Right ventricle myocardium superior (tissue), 1 donor: ENCODE measurements around the gene LAMB4. TPM values are rescaled to one million over a fixed set of nuclear protein-coding genes. Genes with fewer than 3 reads are reported as not detected.
A peak's percentile ranks its signal among the peaks of the same experiment; 100 is the strongest.

Source experiments
- ATAC-seq: fragments of 200-7000 bp; cut with Tn5 transposase; one replicate; pipeline ENCODE4 v1.9.1; 2020; ENCODE audit warnings: mild to moderate bottlenecking; ENCODE audit not compliant: poor library complexity
- DNase-seq: peaks from one replicate; pipeline ENCODE4 v3.0.0-alpha.2; 2020
- intact Hi-C: fragments of 100-400 bp; cut with DNase I; formaldehyde crosslinking; loops from one replicate; pipeline ENCODE4 v1.11.2; 2022
- total RNA-seq: library from RNA; stranded (reverse); fragmentation: NEBNext Ultra II Directional; extraction: Animal tissue kit (Norgen Biotek cat#: 25700); gene quantifications from one replicate; pipeline ENCODE4 v1.2.1, GENCODE V29; 2021
- donor health status: DM: no; HTN: yes; CAD: no; lungs with severe emphysema.

LAMB4 gene
- total RNA-seq, 1 donor from 2014 or later = 0.30 TPM

GRCh38 chr7:108009873-108010272 is 120.3 kb downstream of the LAMB4 start:
- intact Hi-C loops = no loop called here
- ATAC-seq = no peak
- DNase-seq = no peak

- no peak for ATAC-seq
- intact Hi-C loops = no loop called here
- no peak for DNase-seq
These were observed 121.3 kb downstream of the LAMB4 start for GRCh38 chr7:108008827-108009226.

GRCh38 chr7:108008240-108008639 is 121.9 kb downstream of the LAMB4 start:
- intact Hi-C loops = no loop called here
- DNase-seq = no peak
- no peak for ATAC-seq

GRCh38 chr7:108007762-108008161 is 122.4 kb downstream of the LAMB4 start:
- ATAC-seq (no peak), DNase-seq (no peak)
- intact Hi-C loops = no loop called here

GRCh38 chr7:108007261-108007660 is 122.9 kb downstream of the LAMB4 start:
- DNase-seq (no peak), ATAC-seq (no peak)
- intact Hi-C loops = no loop called here

GRCh38 chr7:108004220-108005142 is 125.7 kb downstream of the LAMB4 start:
- ATAC-seq = peak; percentile 14
- DNase-seq = no peak
- intact Hi-C loops = no loop called here

- DNase-seq (no peak), ATAC-seq (no peak)
- intact Hi-C loops = no loop called here
These were observed 126.6 kb downstream of the LAMB4 start for GRCh38 chr7:108003599-108003935.

GRCh38 chr7:108002726-108003598 is 127.2 kb downstream of the LAMB4 start, which contains the start of gene LAMB1:
Gene LAMB1, minus strand, starts transcription at chr7:108003161. Its CDS starts 276 bp downstream, at chr7:108002885.
- ATAC-seq (peak; percentile 84), DNase-seq (peak; percentile 91)
- intact Hi-C loops = no loop called here

GRCh38 chr7:108001764-108002725 is 128.1 kb downstream of the LAMB4 start:
- DNase-seq = no peak
- intact Hi-C loops = no loop called here
- peak; percentile 42 for ATAC-seq

- intact Hi-C loops = no loop called here
- DNase-seq (peak; percentile 73), ATAC-seq (peak; percentile 27)
These were observed 129.0 kb downstream of the LAMB4 start for GRCh38 chr7:108000875-108001763.

- no peak for DNase-seq
- intact Hi-C loops = no loop called here
- ATAC-seq = no peak
These were observed 130.2 kb downstream of the LAMB4 start for GRCh38 chr7:107999779-108000560.

GRCh38 chr7:107998660-107999480 is 131.3 kb downstream of the LAMB4 start:
- intact Hi-C loops = no loop called here
- ATAC-seq (no peak), DNase-seq (no peak)

- no peak for DNase-seq
- intact Hi-C loops = no loop called here
- no peak for ATAC-seq
These were observed 132.0 kb downstream of the LAMB4 start for GRCh38 chr7:107998150-107998549.

GRCh38 chr7:107996072-107996882 is 133.9 kb downstream of the LAMB4 start:
- intact Hi-C loops = no loop called here
- DNase-seq (no peak), ATAC-seq (no peak)
